Measurements from ENCODE around the gene DPAGT1.
A peak's percentile ranks its signal among the peaks of the same experiment; 100 is the strongest.

The DPAGT1 gene

DNA sequence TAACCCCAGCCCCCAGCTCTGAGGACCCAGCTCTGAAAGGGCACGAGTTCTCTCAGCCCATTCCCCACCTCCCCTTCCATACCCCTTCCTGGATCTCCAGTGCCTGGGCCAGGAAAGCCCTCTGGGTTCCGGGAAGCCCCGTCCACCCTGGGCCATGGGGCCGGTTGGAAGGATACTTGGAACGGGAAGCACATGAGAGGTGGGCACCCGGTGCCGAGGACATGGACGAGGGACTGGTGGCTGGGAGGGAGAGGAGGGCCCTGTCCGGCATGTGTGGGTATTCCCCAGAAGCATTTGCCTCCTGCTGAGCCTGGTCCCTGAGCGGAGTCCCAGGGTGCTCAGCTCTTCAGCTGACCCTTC, 14.6 kb upstream of the DPAGT1 start:
- no peak overlapping the region for H3K4me2 ChIP-seq

DNA sequence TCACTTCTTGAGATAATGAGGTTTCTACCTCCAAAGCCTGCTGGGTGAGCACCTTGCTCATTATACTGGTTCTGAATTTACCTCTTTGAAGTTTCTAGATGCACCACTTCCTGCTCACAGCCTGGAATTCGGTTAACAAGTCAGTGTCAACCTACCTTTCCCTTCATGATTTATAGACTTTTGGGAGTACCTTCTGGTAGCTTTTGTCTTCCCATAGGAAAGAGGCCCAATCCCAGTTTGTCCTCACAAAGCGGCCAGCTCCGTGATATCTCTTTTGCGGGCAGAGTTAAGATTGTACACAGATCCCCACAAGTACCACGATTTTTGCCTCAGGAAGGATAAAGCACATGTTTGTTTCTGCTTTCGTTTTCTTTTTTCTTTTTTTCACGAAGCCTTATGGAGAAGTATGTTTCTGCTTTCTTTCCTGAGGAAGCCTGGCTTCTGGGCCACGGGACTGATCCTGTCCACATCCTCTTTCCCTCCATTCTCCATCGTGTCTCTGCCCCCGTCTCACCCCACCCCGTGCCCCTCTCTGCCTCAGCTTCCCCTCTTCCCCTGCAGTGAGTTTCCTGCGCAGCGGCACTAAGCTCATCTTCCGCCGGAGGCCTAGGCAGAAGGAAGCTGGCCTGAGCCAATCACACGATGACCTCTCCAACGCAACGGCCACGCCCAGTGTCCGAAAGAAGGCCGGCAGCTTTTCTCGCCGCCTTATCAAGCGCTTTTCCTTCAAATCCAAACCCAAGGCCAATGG, 14.0 kb upstream of the DPAGT1 start:
- no peak overlapping the region for H3K4me2 ChIP-seq
- H3K27ac ChIP-seq = no peak overlapping the region
- no peaks in the 10 kb centered on the region for H3K27me3 ChIP-seq
- H3K9me3 ChIP-seq = no peaks in the 10 kb centered on the region
- H3K4me3 ChIP-seq = no peak overlapping the region
- TF ChIP-seq Cebpa-rat (IDR thresholded peaks at IDR 0.05) = no peak
- peaks cover 8% of the 10 kb centered on the region for H3K4me1 ChIP-seq
- H3K9ac ChIP-seq = no peak overlapping the region
- no peaks in the 10 kb centered on the region for H4K20me1 ChIP-seq
- peaks cover 72% of the 10 kb centered on the region for H3K36me3 ChIP-seq

More for the DNA sequence above, 14.6 kb upstream of the DPAGT1 start:
- no peak overlapping the region for H3K4me3 ChIP-seq
- peaks cover 67% of the 10 kb centered on the region for H3K36me3 ChIP-seq
- no peaks in the 10 kb centered on the region for H3K27me3 ChIP-seq
- H3K9me3 ChIP-seq = no peaks in the 10 kb centered on the region
- H4K20me1 ChIP-seq = no peaks in the 10 kb centered on the region
- no peak for TF ChIP-seq Cebpa-rat (IDR thresholded peaks at IDR 0.05)
- H3K27ac ChIP-seq = no peak overlapping the region
- H3K9ac ChIP-seq = no peak overlapping the region
- peaks cover 12% of the 10 kb centered on the region for H3K4me1 ChIP-seq

DNA sequence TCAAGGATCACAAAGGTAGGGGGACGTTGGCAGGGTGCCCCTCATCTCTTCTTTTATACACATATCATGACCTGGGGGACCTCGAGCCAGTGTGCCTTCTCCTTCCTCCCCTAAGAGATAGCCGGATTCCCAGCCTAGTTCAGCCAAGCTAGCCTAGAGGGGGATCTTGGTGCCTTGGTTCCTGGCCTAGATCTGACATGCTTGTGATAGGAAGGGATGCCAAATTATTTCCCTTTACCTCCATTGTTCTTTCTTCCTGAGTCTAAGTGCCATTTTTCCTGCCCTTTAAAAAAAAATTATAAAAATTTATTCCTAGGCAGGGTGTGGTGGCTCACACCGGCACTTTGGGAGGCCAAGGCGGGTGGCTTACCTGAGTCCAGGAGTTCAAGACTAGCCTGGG, 12.7 kb upstream of the DPAGT1 start:
- H3K36me3 ChIP-seq = peaks cover 83% of the 10 kb centered on the region

DNA sequence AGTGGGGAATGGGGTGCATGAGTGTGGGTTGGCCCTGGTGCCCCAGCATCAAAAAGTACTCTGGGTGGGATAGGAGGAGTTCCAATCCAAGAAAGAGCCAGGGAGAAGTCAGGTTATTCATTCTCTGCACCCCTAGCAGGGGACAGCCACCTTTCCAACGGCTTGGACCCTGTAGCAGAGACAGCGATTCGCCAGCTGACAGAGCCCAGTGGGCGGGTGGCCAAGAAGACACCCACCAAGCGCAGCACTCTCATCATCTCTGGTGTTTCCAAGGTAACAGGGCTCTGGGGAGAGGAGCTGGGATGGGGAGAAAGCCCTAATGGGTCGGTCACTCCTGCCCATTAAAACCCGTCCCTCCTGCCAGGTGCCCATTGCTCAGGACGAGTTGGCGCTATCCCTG, 12.1 kb upstream of the DPAGT1 start:
- peaks cover 83% of the 10 kb centered on the region for H3K36me3 ChIP-seq

More for the DNA sequence above, 12.7 kb upstream of the DPAGT1 start:
- TF ChIP-seq Cebpa-rat (IDR thresholded peaks at IDR 0.05) = no peak
- no peaks in the 10 kb centered on the region for H3K9me3 ChIP-seq
- H3K4me2 ChIP-seq = no peak overlapping the region
- H3K9ac ChIP-seq = no peak overlapping the region
- H3K4me3 ChIP-seq = no peak overlapping the region
- H4K20me1 ChIP-seq = no peaks in the 10 kb centered on the region
- H3K27me3 ChIP-seq = no peaks in the 10 kb centered on the region
- no peak overlapping the region for H3K27ac ChIP-seq
- H3K4me1 ChIP-seq = peaks cover 13% of the 10 kb centered on the region

DNA sequence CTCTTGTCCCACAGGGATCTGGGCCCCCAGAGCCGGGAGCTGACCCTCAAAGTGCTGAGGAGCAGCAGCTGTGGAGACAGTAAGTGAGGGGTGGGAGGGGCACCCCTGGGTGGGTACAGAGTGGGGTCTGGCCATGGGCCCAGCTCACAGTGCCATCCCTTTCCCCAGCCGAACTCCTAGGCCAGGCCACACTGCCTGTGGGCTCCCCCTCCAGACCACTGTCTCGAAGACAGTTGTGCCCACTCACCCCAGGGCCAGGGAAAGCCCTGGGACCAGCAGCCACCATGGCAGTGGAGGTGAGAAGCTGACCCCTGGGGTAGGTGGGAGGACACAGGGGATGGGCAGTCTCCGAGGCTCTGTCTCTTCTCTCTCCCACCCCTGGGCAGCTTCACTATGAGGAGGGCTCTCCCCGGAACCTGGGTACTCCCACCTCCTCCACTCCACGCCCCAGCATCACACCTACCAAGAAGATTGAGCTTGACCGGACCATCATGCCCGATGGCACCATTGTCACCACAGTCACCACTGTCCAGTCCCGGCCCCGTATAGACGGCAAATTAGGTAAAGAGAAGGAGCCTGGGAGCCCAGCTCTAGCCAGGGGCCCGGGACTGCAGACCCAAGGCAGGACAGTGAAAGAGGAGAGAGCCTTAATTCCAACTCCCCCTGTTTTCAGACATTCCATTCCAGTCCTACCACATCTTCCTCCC, 10.8 kb upstream of the DPAGT1 start:
- peaks cover 28% of the 10 kb centered on the region for H3K4me1 ChIP-seq

More for the DNA sequence above, 12.1 kb upstream of the DPAGT1 start:
- Histone ChIP-seq H3K27ac (no peak overlapping the region), H3K4me2 (no peak overlapping the region), H3K9me3 (no peaks in the 10 kb centered on the region), H3K4me3 (no peak overlapping the region), H3K9ac (no peak overlapping the region), H3K27me3 (no peaks in the 10 kb centered on the region), H3K4me1 (peaks cover 19% of the 10 kb centered on the region), H4K20me1 (peaks cover 6% of the 10 kb centered on the region; the same call in 1 of the 2 replicates)
- no peak for TF ChIP-seq Cebpa-rat (IDR thresholded peaks at IDR 0.05)

DNA sequence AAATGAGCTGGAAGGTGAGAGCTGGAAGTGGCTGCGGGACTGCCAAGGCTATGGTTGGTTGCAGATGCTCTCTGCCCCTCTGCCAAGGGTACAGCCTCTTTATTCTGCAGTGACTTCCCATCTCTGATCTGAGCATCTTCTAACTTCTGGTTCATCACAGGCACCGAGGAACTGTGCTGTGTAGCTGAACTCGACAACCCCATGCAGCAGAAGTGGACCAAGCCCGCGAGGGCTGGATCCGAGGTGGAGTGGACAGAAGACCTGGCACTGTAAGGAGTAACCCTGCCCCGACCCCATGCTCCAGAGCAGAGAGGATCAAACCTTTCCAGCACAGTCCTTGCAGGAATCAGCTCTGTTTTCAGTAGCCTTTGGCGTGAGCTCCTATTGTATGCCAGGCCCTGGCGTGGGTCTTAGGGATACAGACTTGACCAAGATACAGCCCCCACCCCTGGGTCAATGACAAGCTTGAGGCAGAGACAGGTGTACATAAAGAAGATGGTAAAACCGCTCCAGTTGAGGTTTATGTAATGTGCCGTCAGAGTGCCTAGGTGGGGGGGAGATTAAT, 9.8 kb upstream of the DPAGT1 start:
- H3K36me3 ChIP-seq = peaks cover 66% of the 10 kb centered on the region
- TF ChIP-seq Cebpa-rat (IDR thresholded peaks at IDR 0.05) = no peak

More for the DNA sequence above, 10.8 kb upstream of the DPAGT1 start:
- Histone ChIP-seq H4K20me1 (peaks cover 18% of the 10 kb centered on the region; the same call in 1 of the 2 replicates), H3K4me3 (no peak overlapping the region), H3K27me3 (no peaks in the 10 kb centered on the region), H3K9me3 (no peaks in the 10 kb centered on the region), H3K27ac (no peak overlapping the region), H3K36me3 (peaks cover 77% of the 10 kb centered on the region), H3K9ac (no peak overlapping the region), H3K4me2 (no peak overlapping the region)
- TF ChIP-seq Cebpa-rat (IDR thresholded peaks at IDR 0.05) = no peak

DNA sequence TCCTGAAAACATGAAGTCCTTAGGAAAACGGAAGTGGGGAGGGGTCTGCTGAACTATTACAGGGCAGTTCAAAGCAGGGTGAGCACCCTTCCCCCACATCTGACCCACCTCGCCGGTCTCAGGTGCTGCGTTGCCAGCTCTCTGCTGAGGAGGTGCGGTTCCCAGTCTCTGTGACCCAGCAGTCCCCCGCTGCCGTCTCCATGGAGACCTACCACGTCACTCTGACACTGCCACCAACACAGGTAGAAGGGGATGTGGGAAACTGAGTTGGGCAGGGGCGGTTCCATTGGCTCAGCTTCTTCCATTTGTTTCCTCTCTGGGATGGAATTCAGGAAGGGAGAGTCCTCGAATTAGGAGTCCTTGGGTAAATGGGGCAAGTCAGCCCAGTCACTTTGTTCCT, 8.8 kb upstream of the DPAGT1 start:
- H3K4me1 ChIP-seq = peaks cover 36% of the 10 kb centered on the region
- H3K27me3 ChIP-seq = no peaks in the 10 kb centered on the region
- no peak overlapping the region for H3K4me3 ChIP-seq
- no peak overlapping the region for H3K4me2 ChIP-seq
- TF ChIP-seq Cebpa-rat (IDR thresholded peaks at IDR 0.05) = no peak
- H3K9me3 ChIP-seq = no peaks in the 10 kb centered on the region
- peaks cover 18% of the 10 kb centered on the region; the same call in 1 of the 2 replicates for H4K20me1 ChIP-seq
- H3K9ac ChIP-seq = no peak overlapping the region
- no peak overlapping the region for H3K27ac ChIP-seq
- H3K36me3 ChIP-seq = peaks cover 58% of the 10 kb centered on the region

More for the DNA sequence above, 9.8 kb upstream of the DPAGT1 start:
- H3K4me2 ChIP-seq = no peak overlapping the region
- peaks cover 18% of the 10 kb centered on the region; the same call in 1 of the 2 replicates for H4K20me1 ChIP-seq
- no peak overlapping the region for H3K27ac ChIP-seq
- H3K9me3 ChIP-seq = no peaks in the 10 kb centered on the region
- H3K4me1 ChIP-seq = peaks cover 33% of the 10 kb centered on the region
- H3K27me3 ChIP-seq = no peaks in the 10 kb centered on the region
- no peak overlapping the region for H3K9ac ChIP-seq
- H3K4me3 ChIP-seq = no peak overlapping the region

DNA sequence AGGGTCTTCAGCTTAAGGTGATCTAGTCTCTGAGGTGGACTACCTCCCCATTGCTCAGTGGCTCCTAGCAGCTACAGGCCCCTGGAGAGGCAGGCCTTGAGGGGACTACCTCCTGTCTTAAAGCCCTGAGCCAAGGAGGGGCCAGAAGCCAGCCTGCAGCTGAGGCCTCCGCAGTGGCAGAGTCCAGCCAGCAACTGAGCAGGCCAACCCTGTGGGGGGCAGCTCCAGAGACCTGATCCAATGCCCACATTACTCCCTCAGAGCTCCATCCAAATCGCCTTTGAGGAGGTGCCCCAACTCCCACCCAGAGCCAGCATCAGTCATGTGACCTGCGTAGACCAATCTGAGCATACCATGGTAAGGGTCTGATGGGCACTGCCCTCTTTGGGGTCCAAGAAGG, 8.2 kb upstream of the DPAGT1 start:
- Histone ChIP-seq H3K36me3 (peaks cover 52% of the 10 kb centered on the region), H4K20me1 (peaks cover 18% of the 10 kb centered on the region; the same call in 1 of the 2 replicates), H3K27ac (no peak overlapping the region), H3K4me1 (peaks cover 39% of the 10 kb centered on the region), H3K4me2 (peak overlapping the region; percentile 99), H3K9ac (no peak overlapping the region), H3K9me3 (no peaks in the 10 kb centered on the region), H3K4me3 (no peak overlapping the region), H3K27me3 (no peaks in the 10 kb centered on the region)
- no peak for TF ChIP-seq Cebpa-rat (IDR thresholded peaks at IDR 0.05)

DNA sequence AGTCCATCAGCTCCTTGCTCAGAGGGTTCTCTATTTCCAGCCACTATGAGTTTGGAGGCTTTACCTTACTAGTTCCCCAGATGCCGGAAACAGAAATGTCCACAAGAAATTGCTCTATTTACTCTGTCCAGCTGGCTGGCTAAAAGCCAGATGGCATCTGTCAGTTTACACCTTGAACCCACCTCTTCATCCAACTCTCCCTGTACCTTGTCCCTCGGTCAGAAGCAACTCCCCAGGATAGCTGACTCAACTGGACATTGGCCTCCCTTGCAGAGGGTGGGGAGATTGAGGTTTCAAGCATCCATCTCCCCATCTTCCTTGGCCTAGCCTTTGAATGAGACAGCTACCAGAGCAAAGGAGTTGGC, 7.2 kb upstream of the DPAGT1 start:
- H3K4me1 ChIP-seq = peaks cover 49% of the 10 kb centered on the region
- no peak for TF ChIP-seq Cebpa-rat (IDR thresholded peaks at IDR 0.05)
- H4K20me1 ChIP-seq = peaks cover 18% of the 10 kb centered on the region; the same call in 1 of the 2 replicates
- no peaks in the 10 kb centered on the region for H3K27me3 ChIP-seq
- peak overlapping the region; percentile 91 for H3K4me3 ChIP-seq
- peak overlapping the region; percentile 88; the same call in 1 of the 2 replicates for H3K9ac ChIP-seq
- no peaks in the 10 kb centered on the region for H3K9me3 ChIP-seq
- no peak overlapping the region for H3K27ac ChIP-seq
- H3K4me2 ChIP-seq = peak overlapping the region; percentile 99
- H3K36me3 ChIP-seq = peaks cover 42% of the 10 kb centered on the region

Data from BLaER1 (cell line).